GDM1 (cell line): ENCODE data around the gene NAV3.

Source experiments
- DNase-seq: peaks from one replicate; lab custom pipeline; 2025; lab: John Stamatoyannopoulos, UW

The NAV3 gene

DNA sequence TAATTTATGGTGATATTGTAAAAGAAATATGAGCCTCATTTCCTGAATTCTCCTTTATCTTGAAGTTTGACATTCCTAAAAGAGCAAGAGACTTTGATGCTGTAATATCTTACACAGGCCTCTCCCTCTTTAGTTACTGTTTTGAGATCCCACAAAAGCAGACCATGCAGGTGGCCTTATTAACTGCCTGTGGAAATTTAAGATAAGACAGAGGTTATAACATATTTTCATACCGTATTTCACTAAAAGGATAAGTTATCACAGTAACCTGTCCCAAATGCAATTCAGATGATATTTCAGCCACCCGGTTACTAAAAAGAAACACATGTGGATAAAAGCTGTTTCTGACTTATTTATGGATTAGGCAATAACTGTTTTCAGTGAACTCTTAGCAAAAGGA is 150.1 kb downstream of the NAV3 start:
- no peak for DNase-seq

DNA sequence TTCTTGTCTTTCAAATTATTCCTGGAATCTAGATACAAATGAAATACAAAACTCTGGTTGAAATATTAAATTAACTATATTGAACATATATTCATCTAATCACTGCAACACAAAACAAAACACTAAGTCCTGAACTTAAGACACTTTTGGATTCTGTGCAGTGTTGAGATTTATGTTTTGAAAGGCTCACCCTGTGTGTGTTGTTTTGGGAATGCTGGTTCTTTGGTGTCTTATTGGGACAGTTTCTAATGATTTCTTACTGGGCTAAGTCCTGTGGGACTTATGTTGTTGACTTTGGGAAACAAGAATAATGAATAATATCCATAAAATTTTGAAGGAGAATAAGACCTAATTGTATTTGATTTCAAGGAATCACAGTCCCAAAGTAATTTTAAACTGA is 153.2 kb downstream of the NAV3 start:
- no peak for DNase-seq

DNA sequence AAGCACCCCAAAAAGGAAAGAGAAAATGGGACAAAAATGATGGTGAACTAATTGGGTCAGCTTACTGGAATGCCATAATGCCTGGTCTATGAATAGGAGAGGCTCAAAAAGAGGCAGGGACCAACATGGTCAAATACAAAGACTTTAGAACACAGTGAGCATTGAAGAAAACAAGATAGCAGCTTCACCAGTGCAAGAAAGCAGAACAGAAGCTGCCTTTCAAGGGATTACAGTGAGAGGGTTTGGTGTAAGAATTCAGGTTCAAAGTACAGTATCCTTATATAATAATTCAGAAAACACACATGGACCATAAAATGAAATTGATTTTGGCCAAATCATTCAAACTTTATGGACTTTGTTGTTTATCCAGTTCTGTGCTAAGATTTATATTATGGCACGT is 162.1 kb downstream of the NAV3 start:
- no peak for DNase-seq

DNA sequence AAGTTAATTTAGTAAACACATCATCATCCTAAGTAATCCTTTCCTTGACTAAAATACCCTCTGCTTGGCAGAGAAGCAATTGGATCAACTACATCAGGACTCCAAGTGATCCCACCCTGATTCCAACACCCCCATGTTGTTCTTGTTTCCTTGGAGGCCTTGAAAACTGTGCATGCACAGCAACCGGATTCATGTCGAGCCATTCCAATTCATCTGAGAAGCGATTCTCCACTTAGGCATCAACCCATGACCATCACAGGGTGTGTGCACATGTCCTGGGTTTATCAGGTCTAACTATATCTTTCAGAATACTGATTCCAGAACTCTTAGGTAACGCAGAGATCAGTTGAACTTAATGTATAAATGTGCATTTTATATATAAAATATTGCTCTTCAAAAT is 163.0 kb downstream of the NAV3 start:
- no peak for DNase-seq

DNA sequence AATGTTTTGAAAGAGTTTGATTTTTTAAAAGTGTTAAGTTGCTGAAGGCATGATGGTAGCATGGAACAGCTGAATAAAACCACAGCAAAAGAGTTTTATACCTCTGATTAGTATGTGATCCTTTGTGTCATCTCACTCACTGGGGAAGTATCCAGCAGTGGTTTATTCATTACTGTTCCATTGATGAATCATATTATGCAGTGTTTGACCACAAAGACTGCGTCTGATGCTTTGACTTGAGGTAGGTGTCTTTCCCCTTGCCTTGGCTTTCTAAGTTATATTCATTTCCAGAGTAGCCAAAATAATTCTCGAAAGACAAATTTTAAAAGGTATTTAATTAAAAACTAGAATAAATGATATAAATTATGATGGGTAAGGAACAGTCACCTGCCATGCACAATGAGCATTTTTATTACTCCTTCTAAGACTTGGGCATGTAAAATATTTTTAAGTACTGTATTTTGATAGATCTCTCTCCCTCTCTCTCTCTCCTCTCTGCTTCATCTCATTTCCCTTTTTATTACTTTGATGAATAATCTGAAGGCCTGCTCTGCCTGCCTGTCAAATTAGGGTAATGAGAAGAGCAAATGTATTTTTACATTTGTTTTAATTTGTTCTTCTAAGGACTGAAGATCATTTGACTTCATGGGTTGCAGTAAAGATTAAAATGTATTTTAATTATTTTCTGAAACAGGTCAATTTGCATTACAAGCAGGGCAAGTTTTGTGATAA is 164.9 kb downstream of the NAV3 start:
- no peak for DNase-seq

DNA sequence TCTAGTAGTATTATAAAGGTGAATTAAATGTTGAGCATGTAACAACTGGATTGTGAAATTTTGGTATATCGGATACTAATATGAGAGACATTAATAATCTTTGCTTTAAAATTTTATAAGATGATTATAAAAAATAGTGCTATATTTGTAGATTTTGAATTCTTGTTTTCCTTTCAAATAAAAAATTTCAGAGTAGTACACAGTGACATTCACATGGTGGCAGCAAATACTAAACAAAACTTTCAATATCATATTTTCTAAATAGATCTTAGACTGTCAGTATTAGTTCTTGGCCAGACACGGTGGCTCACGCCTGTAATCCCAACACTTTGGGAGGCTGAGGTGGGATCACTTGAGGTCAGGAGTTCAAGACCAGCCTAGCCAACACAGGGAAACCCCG is 166.0 kb downstream of the NAV3 start:
- DNase-seq = no peak

DNA sequence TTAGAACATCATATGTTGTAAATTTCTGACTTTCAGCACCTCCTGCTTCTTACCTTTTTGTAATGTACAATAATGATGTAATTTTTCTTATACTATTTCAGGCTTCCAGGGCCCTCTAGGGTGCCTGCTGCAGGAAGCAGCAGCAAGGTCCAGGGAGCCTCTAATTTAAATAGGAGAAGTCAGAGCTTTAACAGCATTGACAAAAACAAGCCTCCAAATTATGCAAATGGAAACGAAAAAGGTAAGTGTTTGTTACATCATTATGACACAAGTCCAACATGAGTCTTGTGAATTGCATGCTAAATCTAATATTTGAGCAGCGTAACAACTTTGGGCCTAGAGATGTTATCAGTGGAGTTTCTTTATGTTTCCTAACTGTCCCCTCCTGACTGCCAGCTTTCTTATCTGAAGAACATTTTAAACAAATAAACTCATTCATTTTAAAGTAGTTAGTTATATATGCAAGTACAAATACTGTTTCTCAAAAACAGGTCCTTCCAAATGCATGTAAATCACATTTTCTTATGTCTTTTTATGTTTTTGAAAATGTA is 167.6 kb downstream of the NAV3 start:
- DNase-seq = no peak

DNA sequence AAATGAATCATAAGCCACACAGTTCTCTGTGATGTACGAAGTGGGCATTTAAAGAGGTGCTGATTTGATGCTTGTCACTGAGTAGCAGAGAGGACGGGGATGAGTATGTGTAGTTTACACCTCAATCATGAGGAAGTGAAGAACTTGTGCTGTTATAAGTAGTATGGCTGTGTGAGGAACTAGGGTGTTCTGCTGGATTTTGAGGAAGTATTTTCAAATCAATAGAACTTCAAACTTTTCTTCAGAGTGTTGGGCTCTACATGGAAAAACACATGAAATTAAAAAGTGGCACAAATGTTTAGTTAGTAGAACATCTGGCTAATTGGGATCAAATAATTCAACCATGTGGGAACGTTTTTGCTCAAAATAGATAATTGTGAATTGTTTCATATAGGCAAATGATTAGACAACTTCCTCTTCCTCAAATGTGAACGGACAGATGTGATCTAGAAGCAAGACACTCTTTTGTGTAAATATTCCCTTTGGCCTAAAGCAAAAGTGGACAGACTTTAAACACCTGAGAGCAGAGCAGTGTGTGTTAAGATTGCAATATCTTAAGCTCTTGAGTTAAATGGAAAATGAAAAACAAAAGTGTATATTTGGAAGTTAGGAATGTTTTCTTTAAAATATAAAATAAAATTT is 168.5 kb downstream of the NAV3 start:
- peak; percentile 4 for DNase-seq

DNA sequence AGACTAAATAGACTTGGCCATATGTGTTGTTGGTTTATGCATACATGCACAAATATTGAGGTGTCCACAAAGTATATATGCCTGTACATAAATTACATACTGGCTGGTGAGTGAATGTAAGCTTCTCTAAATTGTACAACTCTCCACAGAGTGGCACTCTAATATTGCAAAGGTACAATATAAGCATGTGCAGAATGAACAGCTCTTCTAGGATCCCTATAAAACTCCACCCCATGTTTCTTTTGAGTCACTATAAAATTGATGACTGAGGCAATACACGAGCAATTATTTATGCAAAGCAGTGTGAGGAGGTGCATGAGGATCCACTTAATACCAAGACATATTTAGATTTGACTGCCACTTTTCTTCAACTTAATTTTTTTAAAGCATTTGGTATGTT is 172.2 kb downstream of the NAV3 start:
- no peak for DNase-seq

DNA sequence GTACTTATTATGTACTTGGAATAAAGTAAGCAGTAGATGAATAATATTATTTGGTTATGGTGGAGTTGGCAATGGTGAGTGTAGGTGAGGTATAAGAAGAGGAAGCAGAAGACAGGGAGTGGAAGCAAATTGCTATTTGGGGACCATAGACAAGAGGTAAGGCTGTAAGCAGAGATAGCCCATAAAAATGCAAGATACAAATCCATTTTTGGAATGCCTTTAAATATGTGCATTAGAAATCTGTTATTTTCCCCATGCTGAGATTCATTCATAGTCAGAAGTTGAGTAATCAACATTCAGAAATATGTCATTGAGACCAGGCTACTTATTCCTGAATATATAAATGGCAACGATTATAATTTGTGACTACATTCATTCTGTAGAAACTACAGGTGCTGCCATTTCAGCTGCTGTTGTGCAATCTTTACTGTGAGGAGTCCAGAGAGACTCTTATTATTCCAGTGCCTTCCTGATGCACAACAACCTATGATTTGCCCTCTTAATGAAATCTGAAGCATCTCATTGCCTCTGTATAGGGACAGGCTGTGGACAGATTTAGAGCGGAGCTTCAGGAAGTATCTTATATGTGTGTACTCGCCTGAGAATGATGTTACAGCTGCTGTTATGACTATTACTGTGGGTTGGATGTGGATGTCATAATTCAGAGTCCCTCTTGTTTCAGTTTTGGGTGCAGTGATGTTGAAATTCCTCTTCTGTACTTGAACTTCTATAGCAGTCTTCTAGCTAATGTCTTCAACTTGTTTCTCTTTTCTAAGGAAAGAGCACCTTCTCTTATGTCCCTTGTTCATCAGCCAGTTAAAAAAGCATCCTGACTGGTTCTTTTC is 173.8 kb downstream of the NAV3 start:
- no peak for DNase-seq

DNA sequence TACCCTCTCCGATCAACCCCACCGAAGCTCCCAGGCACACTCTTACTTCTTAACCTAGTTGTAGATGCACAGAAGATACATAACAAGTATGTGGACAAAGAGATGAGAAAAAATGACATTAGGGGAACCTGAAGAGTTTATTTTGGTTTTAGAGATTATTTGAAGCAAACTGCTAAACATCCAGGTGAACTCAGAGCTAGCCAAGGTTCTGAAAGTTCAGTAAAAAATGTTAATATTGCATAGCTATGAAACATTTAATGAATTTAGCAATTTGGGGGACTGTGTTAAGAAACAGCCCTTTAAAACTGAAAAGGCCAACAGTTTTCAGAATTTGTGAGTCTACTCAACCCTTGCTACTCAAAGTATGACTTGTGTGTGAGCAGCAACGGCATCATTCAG is 174.4 kb downstream of the NAV3 start:
- DNase-seq = no peak

DNA sequence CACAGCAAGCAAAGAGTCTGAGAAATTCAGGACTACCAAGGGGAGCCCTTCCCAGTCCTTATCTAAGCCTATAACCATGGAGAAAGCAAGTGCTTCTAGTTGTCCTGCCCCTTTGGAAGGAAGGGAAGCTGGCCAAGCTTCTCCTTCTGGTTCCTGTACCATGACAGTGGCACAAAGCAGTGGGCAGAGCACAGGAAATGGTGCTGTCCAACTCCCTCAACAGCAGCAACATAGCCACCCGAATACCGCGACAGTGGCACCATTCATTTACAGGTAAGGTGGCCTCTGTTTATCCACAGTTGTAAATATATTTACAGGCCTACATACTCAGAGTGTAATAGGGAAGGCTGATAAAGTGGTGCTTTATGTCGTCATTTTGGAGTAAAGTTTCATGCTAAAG is 176.5 kb downstream of the NAV3 start:
- no peak for DNase-seq

DNA sequence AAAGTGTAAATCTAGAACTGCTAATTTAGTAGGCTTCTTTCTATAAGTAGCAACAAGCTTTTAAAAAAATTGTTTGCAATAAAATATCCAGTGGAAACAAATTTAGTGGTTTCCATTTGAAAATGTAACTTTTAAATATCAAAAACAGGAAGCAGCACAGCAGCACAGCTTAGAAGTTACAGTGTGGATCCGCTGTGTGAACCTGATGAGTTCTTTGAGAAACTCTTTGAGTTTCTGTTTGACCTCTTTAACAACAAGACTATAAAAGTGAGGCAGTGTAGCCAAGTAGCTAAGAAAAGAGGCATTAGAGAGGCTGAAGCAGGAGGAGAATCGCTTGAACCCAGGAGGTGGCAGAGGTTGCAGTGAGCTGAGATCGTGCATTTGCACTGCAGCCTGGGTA is 178.3 kb downstream of the NAV3 start:
- DNase-seq = no peak

DNA sequence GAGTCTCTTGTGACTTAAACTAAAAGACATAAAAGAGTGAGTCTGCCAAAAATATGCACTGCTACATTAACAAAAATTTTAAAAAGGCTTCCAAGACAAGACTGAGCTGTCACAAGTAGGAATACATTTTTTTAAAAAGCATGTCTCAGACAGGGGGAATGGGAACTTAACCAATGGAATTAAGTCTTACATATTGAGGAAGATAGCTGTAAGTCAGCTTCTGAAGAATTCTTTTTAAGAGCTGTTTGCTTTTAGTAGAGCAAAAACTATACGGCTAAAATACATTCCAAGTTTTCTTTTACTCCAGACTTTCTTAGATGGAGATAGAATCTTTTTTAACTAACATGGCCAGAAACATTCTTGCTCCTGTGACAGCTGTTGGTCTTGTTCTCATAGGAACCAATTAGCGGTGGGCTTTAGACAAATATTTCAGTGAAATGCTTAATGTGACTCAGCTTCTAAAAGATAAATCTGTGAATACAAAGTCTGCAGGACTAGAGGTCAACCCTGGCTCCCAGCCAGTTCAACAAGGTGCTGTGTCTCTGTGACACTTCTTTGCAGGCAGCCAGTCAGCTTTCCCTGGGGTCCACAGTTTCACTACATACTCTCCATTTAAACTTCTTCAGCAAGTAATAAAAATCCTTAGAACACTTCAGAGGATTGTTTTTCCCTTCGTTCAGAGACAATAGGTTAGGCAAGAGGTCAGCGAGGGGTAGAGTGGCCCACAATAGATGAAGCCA is 187.6 kb downstream of the NAV3 start:
- no peak for DNase-seq

DNA sequence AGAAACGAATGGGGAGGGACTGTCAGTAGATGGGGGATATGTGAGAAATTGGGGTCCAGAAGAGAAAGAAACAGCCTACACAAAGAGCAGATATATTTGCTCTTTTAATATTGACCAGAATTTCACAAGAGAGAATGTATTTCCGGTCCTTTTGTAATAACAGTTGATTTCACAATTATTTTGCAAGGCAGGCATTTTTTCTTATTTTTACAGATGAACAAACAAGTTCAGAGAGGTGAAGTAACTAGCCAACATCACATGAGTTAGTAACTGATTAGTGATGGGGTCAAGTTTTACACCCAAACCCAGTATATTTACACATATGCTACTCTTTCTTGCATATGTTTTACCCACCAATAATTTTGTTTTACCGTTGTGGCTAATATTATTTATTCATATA is 188.2 kb downstream of the NAV3 start:
- DNase-seq = no peak

DNA sequence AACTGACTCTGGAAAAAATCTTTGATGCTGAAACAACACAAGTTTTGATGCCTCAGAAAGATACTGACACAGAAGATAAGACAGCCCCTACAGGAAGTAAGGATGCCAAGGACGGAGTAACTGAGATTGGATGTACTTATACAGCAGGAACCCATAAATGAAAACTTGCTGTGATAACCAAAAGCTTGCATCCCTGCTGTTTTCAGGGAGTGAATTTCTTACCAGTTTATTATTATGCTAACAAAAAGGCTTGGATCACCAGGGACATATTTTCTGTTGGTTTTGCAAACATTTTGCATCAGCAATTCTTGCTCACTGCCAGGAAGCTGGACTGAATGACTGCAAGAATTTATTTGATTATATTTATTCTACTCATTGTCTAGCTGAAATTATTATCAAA is 197.7 kb downstream of the NAV3 start:
- no peak for DNase-seq

DNA sequence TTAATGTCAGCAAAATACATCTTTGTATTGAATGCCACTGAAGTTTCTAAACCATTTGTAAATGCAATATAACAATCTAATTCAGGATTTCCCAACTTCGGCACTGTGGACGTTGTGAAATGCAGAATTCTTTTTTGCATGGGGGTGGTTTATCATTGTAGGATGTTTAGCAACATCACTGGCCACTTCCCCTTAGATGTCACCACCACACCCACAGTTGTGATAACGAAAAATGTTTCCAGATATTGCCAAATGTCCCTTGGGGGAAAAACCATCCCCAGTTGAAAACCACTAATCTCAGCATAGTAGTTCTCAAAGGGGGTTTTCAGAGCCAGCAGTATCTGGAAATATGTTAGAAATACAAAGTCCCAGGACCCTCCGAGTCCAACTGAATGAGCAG is 203.3 kb downstream of the NAV3 start:
- no peak for DNase-seq

DNA sequence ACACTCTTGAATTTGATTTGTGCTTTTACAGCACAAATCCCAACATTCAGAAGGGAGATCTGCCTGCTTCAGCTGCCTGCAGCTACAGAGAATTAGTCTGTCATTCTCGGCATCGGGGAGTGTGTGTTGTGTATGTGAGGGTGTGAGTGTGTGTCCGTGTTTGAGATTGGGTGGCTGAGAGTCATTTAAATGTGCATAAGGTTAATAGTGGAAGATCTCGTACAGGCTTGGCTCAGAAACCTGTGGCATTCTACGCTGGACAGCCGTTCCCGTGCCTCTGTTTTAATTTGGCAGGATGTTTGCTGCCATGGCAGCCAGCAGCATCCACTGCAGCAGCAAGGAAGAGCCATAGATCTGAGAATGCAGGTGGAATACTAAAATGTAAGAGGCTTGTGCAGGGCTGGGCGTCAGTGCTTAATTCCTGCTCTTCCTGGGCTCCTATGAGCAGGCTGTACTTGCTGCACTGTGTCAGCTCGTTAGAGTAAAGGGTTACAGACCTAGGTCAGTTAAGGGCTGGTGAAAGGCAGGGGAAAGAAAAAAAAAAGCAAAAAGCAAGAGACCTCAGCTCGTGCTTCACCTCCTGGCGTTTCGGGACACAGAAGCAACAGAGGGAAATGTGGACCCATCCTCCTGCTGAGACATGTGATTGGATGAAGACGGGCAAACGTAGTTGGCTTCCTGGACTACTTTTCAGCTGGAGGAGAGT is 205.4 kb downstream of the NAV3 start:
- DNase-seq = no peak

DNA sequence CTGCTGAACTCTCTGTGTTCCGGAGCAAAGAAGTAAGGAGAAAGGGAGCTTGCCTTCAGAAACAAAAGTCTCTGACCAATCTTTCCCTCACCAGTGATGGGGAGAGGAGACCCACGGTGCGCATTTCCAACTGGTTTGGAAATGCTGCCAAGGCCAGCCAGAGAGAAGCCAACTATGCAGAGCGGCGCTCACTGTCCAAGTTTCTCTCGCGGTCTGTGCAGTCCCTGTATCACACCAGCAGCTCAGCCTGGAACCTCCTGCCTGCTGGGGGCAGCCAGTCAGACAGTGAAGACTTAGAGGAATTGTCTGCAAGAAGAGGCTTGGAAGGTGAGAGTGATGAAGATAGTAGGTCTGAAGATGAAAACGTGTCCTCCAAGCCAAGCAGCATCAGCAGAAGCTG is 206.2 kb downstream of the NAV3 start:
- no peak for DNase-seq

DNA sequence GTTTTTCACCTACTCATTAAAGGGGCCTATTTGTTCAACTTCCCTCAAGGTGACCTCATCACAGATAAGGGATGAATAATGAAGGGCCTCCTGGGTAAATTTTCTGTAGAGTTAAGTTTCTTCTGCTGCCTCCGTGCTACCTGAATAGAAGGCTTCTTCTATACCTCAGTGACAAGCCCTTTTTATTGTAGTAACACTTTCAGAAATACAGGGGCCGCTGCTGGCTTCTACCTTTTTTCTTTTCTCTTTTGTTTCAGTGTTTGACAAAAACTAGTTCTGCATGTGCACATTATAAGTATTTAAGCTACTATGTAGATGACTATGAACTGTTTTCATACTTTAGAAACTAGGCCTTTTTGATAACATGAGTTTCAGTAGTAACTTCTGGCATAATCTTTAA is 207.0 kb downstream of the NAV3 start:
- no peak for DNase-seq

DNA sequence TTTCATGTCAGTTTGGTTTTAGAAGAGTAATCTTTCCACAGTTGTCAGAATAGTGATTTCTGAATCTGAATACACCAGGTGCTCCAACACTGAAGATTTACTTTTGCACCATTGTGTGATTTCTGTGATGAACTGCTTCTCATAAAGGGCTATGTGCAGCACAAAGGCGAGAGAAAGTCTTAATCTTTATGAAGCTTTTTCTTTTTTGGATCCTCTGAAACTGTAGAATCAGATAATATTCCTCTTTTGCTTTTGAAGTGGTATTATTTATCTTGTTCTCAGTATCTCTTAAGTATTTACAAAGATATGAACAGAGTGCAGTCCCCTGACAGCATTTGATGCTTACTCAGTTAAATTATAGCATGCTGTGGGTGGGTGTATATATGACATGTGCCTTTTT is 207.8 kb downstream of the NAV3 start:
- DNase-seq = no peak

DNA sequence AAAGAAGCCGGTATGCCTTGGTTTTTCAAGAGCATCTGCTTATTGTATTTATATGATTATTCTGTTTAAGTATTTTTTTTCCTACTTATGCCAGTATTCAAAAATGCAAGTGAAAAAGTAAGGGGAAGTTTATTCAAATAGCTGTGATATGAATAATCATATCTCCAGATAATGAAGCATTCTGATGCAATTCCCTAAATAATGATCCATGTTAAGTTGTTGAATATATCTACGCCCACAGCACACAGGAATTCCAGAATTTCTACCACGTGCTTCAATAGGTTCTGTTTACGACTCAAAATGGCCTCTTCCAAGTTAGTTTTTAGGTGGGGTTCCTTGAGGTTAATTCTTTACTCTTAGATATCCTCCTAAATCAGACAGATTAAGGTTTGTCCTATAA is 208.3 kb downstream of the NAV3 start:
- no peak for DNase-seq
